ENCODE measurements around the gene ANKDD1B.
"Not testable (repeated sequence)": the region's sequence is repeated elsewhere in the genome, so short reads cannot be mapped to it uniquely, and the experiment has no call there.

ANKDD1B gene

GRCh38 chr5:75695472-75696351 lies 84.5 kb downstream of the ANKDD1B start:
- H3K27ac ChIP-seq (ENCODE audit: low read depth, low read length); H3K4me3 ChIP-seq (ENCODE audit: low read length); H3K9ac ChIP-seq (ENCODE audit: low read length); H3K27me3 ChIP-seq (ENCODE audit: control insufficient read depth, insufficient read depth, low read length); H3K36me3 ChIP-seq (ENCODE audit: control insufficient read depth, insufficient read depth, low read length); H3K4me1 ChIP-seq (ENCODE audit: control insufficient read depth, insufficient read depth, low read length): not testable (repeated sequence)

- H3K27me3 ChIP-seq (ENCODE audit: control insufficient read depth, insufficient read depth, low read length): no peaks in the 10 kb centered on the region
- no peaks in the 10 kb centered on the region for H3K36me3 ChIP-seq (ENCODE audit: control insufficient read depth, insufficient read depth, low read length)
- no peak overlapping the region for H3K9ac ChIP-seq (ENCODE audit: low read length)
- no peak overlapping the region for H3K4me3 ChIP-seq (ENCODE audit: low read length)
- no peak overlapping the region for H3K27ac ChIP-seq (ENCODE audit: low read depth, low read length)
- no peaks in the 10 kb centered on the region for H3K4me1 ChIP-seq (ENCODE audit: control insufficient read depth, insufficient read depth, low read length)
These were observed 90.6 kb downstream of the ANKDD1B start for GRCh38 chr5:75701856-75702255.

GRCh38 chr5:75706016-75706415 lies 94.8 kb downstream of the ANKDD1B start:
- Histone ChIP-seq H3K36me3 (ENCODE audit: control insufficient read depth, insufficient read depth, low read length) (no peaks in the 10 kb centered on the region), H3K4me3 (ENCODE audit: low read length) (no peak overlapping the region)

GRCh38 chr5:75706775-75707174 lies 95.5 kb downstream of the ANKDD1B start:
- Histone ChIP-seq H3K27ac (ENCODE audit: low read depth, low read length) (no peak overlapping the region), H3K36me3 (ENCODE audit: control insufficient read depth, insufficient read depth, low read length) (no peaks in the 10 kb centered on the region), H3K27me3 (ENCODE audit: control insufficient read depth, insufficient read depth, low read length) (no peaks in the 10 kb centered on the region), H3K4me3 (ENCODE audit: low read length) (no peak overlapping the region), H3K4me1 (ENCODE audit: control insufficient read depth, insufficient read depth, low read length) (no peaks in the 10 kb centered on the region), H3K9ac (ENCODE audit: low read length) (no peak overlapping the region)

More at GRCh38 chr5:75706016-75706415, 94.8 kb downstream of the ANKDD1B start:
- H3K27ac ChIP-seq (ENCODE audit: low read depth, low read length): no peak overlapping the region
- H3K9ac ChIP-seq (ENCODE audit: low read length): no peak overlapping the region
- H3K4me1 ChIP-seq (ENCODE audit: control insufficient read depth, insufficient read depth, low read length): no peaks in the 10 kb centered on the region
- no peaks in the 10 kb centered on the region for H3K27me3 ChIP-seq (ENCODE audit: control insufficient read depth, insufficient read depth, low read length)

GRCh38 chr5:75707911-75708509 lies 96.8 kb downstream of the ANKDD1B start:
- no peaks in the 10 kb centered on the region for H3K36me3 ChIP-seq (ENCODE audit: control insufficient read depth, insufficient read depth, low read length)
- H3K4me1 ChIP-seq (ENCODE audit: control insufficient read depth, insufficient read depth, low read length): no peaks in the 10 kb centered on the region
- H3K9ac ChIP-seq (ENCODE audit: low read length): no peak overlapping the region
- H3K27me3 ChIP-seq (ENCODE audit: control insufficient read depth, insufficient read depth, low read length): no peaks in the 10 kb centered on the region
- no peak overlapping the region for H3K4me3 ChIP-seq (ENCODE audit: low read length)
- H3K27ac ChIP-seq (ENCODE audit: low read depth, low read length): no peak overlapping the region

- no peak overlapping the region for H3K27ac ChIP-seq (ENCODE audit: low read depth, low read length)
- no peaks in the 10 kb centered on the region for H3K27me3 ChIP-seq (ENCODE audit: control insufficient read depth, insufficient read depth, low read length)
- H3K4me1 ChIP-seq (ENCODE audit: control insufficient read depth, insufficient read depth, low read length): no peaks in the 10 kb centered on the region
- no peak overlapping the region for H3K9ac ChIP-seq (ENCODE audit: low read length)
- no peak overlapping the region for H3K4me3 ChIP-seq (ENCODE audit: low read length)
- no peaks in the 10 kb centered on the region for H3K36me3 ChIP-seq (ENCODE audit: control insufficient read depth, insufficient read depth, low read length)
These were observed 99.4 kb downstream of the ANKDD1B start for GRCh38 chr5:75710637-75711036.

GRCh38 chr5:75711151-75711550 lies 99.9 kb downstream of the ANKDD1B start:
- Histone ChIP-seq H3K4me3 (ENCODE audit: low read length) (no peak overlapping the region), H3K4me1 (ENCODE audit: control insufficient read depth, insufficient read depth, low read length) (no peaks in the 10 kb centered on the region), H3K27ac (ENCODE audit: low read depth, low read length) (no peak overlapping the region), H3K27me3 (ENCODE audit: control insufficient read depth, insufficient read depth, low read length) (no peaks in the 10 kb centered on the region), H3K36me3 (ENCODE audit: control insufficient read depth, insufficient read depth, low read length) (no peaks in the 10 kb centered on the region), H3K9ac (ENCODE audit: low read length) (no peak overlapping the region)

GRCh38 chr5:75712091-75712490 lies 100.8 kb downstream of the ANKDD1B start:
- Histone ChIP-seq H3K4me3 (ENCODE audit: low read length) (no peak overlapping the region), H3K4me1 (ENCODE audit: control insufficient read depth, insufficient read depth, low read length) (peaks cover 2% of the 10 kb centered on the region), H3K9ac (ENCODE audit: low read length) (no peak overlapping the region), H3K27ac (ENCODE audit: low read depth, low read length) (no peak overlapping the region), H3K36me3 (ENCODE audit: control insufficient read depth, insufficient read depth, low read length) (no peaks in the 10 kb centered on the region), H3K27me3 (ENCODE audit: control insufficient read depth, insufficient read depth, low read length) (no peaks in the 10 kb centered on the region)

- Histone ChIP-seq H3K4me1 (ENCODE audit: control insufficient read depth, insufficient read depth, low read length) (peaks cover 2% of the 10 kb centered on the region), H3K9ac (ENCODE audit: low read length) (peak overlapping the region; percentile 47), H3K27me3 (ENCODE audit: control insufficient read depth, insufficient read depth, low read length) (no peaks in the 10 kb centered on the region), H3K36me3 (ENCODE audit: control insufficient read depth, insufficient read depth, low read length) (no peaks in the 10 kb centered on the region), H3K4me3 (ENCODE audit: low read length) (peak overlapping the region; percentile 95), H3K27ac (ENCODE audit: low read depth, low read length) (peak overlapping the region; percentile 84)
These were observed 105.4 kb downstream of the ANKDD1B start for GRCh38 chr5:75716715-75717081.

GRCh38 chr5:75717082-75717922 lies 106.0 kb downstream of the ANKDD1B start, which contains the start of gene POC5:
Gene POC5 (minus strand): TSS chr5:75717437. CDS start chr5:75712937, 4,500 bp downstream.
- Histone ChIP-seq H3K9ac (ENCODE audit: low read length) (peak within 1 kb of the TSS; percentile 47), H3K27me3 (ENCODE audit: control insufficient read depth, insufficient read depth, low read length) (no peaks in the 10 kb centered on the region), H3K4me3 (ENCODE audit: low read length) (peak within 1 kb of the TSS; percentile 95), H3K36me3 (ENCODE audit: control insufficient read depth, insufficient read depth, low read length) (no peaks in the 10 kb centered on the region), H3K4me1 (ENCODE audit: control insufficient read depth, insufficient read depth, low read length) (peaks cover 2% of the 10 kb centered on the region), H3K27ac (ENCODE audit: low read depth, low read length) (peak within 1 kb of the TSS; percentile 84)

- Histone ChIP-seq H3K27me3 (ENCODE audit: control insufficient read depth, insufficient read depth, low read length) (no peaks in the 10 kb centered on the region), H3K36me3 (ENCODE audit: control insufficient read depth, insufficient read depth, low read length) (no peaks in the 10 kb centered on the region), H3K27ac (ENCODE audit: low read depth, low read length) (no peak overlapping the region), H3K9ac (ENCODE audit: low read length) (no peak overlapping the region), H3K4me1 (ENCODE audit: control insufficient read depth, insufficient read depth, low read length) (peaks cover 2% of the 10 kb centered on the region), H3K4me3 (ENCODE audit: low read length) (no peak overlapping the region)
These were observed 109.6 kb downstream of the ANKDD1B start for GRCh38 chr5:75720882-75721281.

Data from rectal smooth muscle tissue (tissue), 1 donor.